Measurements from ENCODE around the gene MEGF11. TPM values are rescaled to one million over a fixed set of nuclear protein-coding genes. Genes with fewer than 3 reads are reported as not detected.

MEGF11 gene
- total RNA-seq, 2 donors from 2014 or later, result not detected

DNA sequence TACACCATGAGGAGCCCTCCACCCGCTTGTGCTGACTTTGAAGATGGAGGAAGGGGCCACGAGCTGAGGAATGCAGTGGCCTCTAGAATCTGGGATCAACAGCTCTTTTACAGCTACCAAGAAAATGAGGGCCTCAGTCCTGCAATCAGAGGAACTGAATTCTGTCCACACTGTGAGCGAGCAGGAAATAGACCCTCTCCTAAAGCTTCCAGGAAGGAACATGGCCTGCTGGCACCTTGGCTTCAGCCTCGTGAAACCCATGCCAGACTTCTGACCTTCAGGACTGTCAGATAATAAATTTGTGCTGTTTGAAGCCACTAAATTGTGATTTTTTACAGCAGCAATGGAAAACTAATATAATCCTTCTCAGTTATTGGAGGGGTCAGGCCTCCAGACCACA is 322.3 kb downstream of the MEGF11 start:
- no peak for DNase-seq (ENCODE audit: low spot score)
- H3K36me3 ChIP-seq, result no peaks in the 10 kb centered on the region
- intact Hi-C loops (cut with DNase I), result no loop called here
- no peak for TF ChIP-seq POLR2A (IDR thresholded peaks at IDR 0.05)
- no peaks in the 10 kb centered on the region for H3K9me3 ChIP-seq
- WGBS, result 86% methylated on average over 4 of the region's 4 CpGs
- H3K27ac ChIP-seq, result no peak overlapping the region
- H3K4me3 ChIP-seq, result no peak overlapping the region
- no peaks in the 10 kb centered on the region for H3K4me1 ChIP-seq (replicated peaks)
- H3K27me3 ChIP-seq (replicated peaks; ENCODE audit: insufficient read depth), result no peaks in the 10 kb centered on the region

- TF ChIP-seq CTCF (IDR thresholded peaks at IDR 0.05) (no peak), POLR2A (IDR thresholded peaks at IDR 0.05) (no peak), POLR2AphosphoS5 (IDR thresholded peaks at IDR 0.05) (no peak)
- intact Hi-C loops (cut with DNase I), result no loop called here
- WGBS, result 74% methylated on average over 6 of the region's 6 CpGs
Observed at GRCh38 chr15:65930134-65930533, 323.4 kb downstream of the MEGF11 start.

GRCh38 chr15:65929573-65929972 is 324.0 kb downstream of the MEGF11 start:
- no peak overlapping the region for H3K4me3 ChIP-seq
- 66% methylated on average over 7 of the region's 7 CpGs for WGBS
- no peak overlapping the region for H3K27ac ChIP-seq
- intact Hi-C loops (cut with DNase I), result no loop called here
- no peaks in the 10 kb centered on the region for H3K4me1 ChIP-seq (replicated peaks)
- H3K9me3 ChIP-seq, result no peaks in the 10 kb centered on the region
- TF ChIP-seq POLR2A (IDR thresholded peaks at IDR 0.05) (no peak), CTCF (IDR thresholded peaks at IDR 0.05) (no peak), POLR2AphosphoS5 (IDR thresholded peaks at IDR 0.05) (no peak)
- H3K27me3 ChIP-seq (replicated peaks; ENCODE audit: insufficient read depth), result no peaks in the 10 kb centered on the region
- DNase-seq (ENCODE audit: low spot score), result no peak
- no peaks in the 10 kb centered on the region for H3K36me3 ChIP-seq

More at GRCh38 chr15:65930134-65930533, 323.4 kb downstream of the MEGF11 start:
- Histone ChIP-seq H3K36me3 (no peaks in the 10 kb centered on the region), H3K9me3 (no peaks in the 10 kb centered on the region), H3K27ac (no peak overlapping the region), H3K27me3 (replicated peaks; ENCODE audit: insufficient read depth) (no peaks in the 10 kb centered on the region), H3K4me1 (replicated peaks) (no peaks in the 10 kb centered on the region), H3K4me3 (no peak overlapping the region)
- DNase-seq (ENCODE audit: low spot score), result no peak

DNA sequence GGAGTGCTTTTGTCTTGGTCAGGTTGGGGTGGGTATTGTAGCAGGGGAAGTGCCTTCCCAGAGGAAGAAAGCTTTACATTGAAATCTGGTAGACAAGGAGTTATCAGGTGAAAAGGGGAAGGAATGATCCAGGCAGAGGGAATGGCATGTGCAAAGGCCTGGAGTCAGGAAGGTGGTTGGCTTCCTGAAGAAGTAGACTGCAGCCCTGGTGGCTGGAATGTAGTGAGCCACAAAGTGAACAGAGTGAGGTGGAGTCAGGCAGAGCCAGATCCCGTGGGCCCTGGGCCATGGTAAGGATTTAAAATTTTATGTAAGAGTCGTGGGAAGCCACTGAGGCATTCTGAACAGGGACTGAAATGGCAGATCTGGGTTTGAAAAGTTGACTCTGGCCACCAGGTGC is 326.0 kb downstream of the MEGF11 start:
- no peak for TF ChIP-seq CTCF (IDR thresholded peaks at IDR 0.05)
- no peak for TF ChIP-seq POLR2A (IDR thresholded peaks at IDR 0.05)
- TF ChIP-seq POLR2AphosphoS5 (IDR thresholded peaks at IDR 0.05), result no peak
- no peaks in the 10 kb centered on the region for H3K9me3 ChIP-seq
- 51% methylated on average over 2 of the region's 2 CpGs for WGBS
- no peaks in the 10 kb centered on the region for H3K27me3 ChIP-seq (replicated peaks; ENCODE audit: insufficient read depth)
- H3K4me3 ChIP-seq, result no peak overlapping the region
- no peaks in the 10 kb centered on the region for H3K36me3 ChIP-seq
- no peak overlapping the region for H3K27ac ChIP-seq
- H3K4me1 ChIP-seq (replicated peaks), result no peaks in the 10 kb centered on the region
- no peak for DNase-seq (ENCODE audit: low spot score)
- intact Hi-C loops (cut with DNase I), result no loop called here

- no peak for DNase-seq (ENCODE audit: low spot score)
- Histone ChIP-seq H3K36me3 (no peaks in the 10 kb centered on the region), H3K9me3 (no peaks in the 10 kb centered on the region), H3K27me3 (replicated peaks; ENCODE audit: insufficient read depth) (no peaks in the 10 kb centered on the region), H3K4me3 (no peak overlapping the region), H3K4me1 (replicated peaks) (no peaks in the 10 kb centered on the region), H3K27ac (no peak overlapping the region)
- intact Hi-C loops (cut with DNase I), result no loop called here
- no peak for TF ChIP-seq CTCF (IDR thresholded peaks at IDR 0.05)
- no peak for TF ChIP-seq POLR2AphosphoS5 (IDR thresholded peaks at IDR 0.05)
- TF ChIP-seq POLR2A (IDR thresholded peaks at IDR 0.05), result no peak
- WGBS, result 96% methylated on average over 1 of the region's 1 CpG
Observed at GRCh38 chr15:65926899-65927298, 326.7 kb downstream of the MEGF11 start.
